ENCODE measurements around the gene PRDM4.
"Not testable (repeated sequence)": the region's sequence is repeated elsewhere in the genome, so short reads cannot be mapped to it uniquely, and the experiment has no call there.

DNA sequence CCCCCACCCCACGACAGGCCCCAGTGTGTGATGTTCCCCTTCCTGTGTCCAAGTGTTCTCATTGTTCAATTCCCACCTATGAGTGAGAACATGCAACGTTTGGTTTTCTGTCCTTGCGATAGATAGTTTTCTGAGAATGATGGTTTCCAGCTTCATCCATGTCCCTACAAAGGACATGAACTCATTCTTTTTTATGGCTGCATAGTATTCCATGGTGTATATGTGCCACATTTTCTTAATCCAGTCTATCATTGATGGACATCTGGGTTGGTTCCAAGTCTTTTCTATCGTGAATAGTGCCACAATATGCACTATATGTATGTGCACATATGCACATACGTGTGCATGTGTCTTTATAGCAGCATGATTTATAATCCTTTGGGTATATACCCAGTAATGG, 55.4 kb downstream of the PRDM4 start:
- not testable (repeated sequence) for TF ChIP-seq ZNF274 (IDR thresholded peaks at IDR 0.05; ENCODE audit: low read length); ZNF274 (tag by site-specific recombination; IDR thresholded peaks at IDR 0.05; ENCODE audit: borderline replicate concordance); ZNF311 (tag by site-specific recombination; IDR thresholded peaks at IDR 0.05; ENCODE audit: borderline replicate concordance); GLI4 (tag by site-specific recombination; IDR thresholded peaks at IDR 0.05); KLF1 (tag by site-specific recombination; IDR thresholded peaks at IDR 0.05)
- TF ChIP-seq, protein P1, sequence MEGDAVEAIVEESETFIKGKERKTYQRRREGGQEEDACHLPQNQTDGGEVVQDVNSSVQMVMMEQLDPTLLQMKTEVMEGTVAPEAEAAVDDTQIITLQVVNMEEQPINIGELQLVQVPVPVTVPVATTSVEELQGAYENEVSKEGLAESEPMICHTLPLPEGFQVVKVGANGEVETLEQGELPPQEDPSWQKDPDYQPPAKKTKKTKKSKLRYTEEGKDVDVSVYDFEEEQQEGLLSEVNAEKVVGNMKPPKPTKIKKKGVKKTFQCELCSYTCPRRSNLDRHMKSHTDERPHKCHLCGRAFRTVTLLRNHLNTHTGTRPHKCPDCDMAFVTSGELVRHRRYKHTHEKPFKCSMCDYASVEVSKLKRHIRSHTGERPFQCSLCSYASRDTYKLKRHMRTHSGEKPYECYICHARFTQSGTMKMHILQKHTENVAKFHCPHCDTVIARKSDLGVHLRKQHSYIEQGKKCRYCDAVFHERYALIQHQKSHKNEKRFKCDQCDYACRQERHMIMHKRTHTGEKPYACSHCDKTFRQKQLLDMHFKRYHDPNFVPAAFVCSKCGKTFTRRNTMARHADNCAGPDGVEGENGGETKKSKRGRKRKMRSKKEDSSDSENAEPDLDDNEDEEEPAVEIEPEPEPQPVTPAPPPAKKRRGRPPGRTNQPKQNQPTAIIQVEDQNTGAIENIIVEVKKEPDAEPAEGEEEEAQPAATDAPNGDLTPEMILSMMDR (tag by site-specific recombination; IDR thresholded peaks at IDR 0.05) = not testable (repeated sequence)
- TF ChIP-seq, protein P2, sequence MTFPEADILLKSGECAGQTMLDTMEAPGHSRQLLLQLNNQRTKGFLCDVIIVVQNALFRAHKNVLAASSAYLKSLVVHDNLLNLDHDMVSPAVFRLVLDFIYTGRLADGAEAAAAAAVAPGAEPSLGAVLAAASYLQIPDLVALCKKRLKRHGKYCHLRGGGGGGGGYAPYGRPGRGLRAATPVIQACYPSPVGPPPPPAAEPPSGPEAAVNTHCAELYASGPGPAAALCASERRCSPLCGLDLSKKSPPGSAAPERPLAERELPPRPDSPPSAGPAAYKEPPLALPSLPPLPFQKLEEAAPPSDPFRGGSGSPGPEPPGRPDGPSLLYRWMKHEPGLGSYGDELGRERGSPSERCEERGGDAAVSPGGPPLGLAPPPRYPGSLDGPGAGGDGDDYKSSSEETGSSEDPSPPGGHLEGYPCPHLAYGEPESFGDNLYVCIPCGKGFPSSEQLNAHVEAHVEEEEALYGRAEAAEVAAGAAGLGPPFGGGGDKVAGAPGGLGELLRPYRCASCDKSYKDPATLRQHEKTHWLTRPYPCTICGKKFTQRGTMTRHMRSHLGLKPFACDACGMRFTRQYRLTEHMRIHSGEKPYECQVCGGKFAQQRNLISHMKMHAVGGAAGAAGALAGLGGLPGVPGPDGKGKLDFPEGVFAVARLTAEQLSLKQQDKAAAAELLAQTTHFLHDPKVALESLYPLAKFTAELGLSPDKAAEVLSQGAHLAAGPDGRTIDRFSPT (tag by site-specific recombination; IDR thresholded peaks at IDR 0.05) = not testable (repeated sequence)
- TF ChIP-seq, protein P3, sequence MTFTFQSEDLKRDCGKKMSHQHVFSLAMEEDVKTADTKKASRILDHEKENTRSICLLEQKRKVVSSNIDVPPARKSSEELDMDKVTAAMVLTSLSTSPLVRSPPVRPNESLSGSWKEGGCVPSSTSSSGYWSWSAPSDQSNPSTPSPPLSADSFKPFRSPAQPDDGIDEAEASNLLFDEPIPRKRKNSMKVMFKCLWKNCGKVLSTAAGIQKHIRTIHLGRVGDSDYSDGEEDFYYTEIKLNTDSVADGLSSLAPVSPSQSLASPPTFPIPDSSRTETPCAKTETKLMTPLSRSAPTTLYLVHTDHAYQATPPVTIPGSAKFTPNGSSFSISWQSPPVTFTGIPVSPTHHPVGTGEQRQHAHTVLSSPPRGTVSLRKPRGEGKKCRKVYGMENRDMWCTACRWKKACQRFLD (tag by site-specific recombination; IDR thresholded peaks at IDR 0.05) = not testable (repeated sequence)
- peak; percentile 91 for TF ChIP-seq ZNF146 (tag by site-specific recombination; IDR thresholded peaks at IDR 0.05)

Measured in HEK293 (cell line).